GM19468 (cell line): ENCODE data around the gene RPH3AL.
"Not testable (repeated sequence)": the region's sequence is repeated elsewhere in the genome, so short reads cannot be mapped to it uniquely, and the experiment has no call there.

ENCODE experiments used
- ATAC-seq: cut with Tn5 transposase; IDR thresholded peaks from one replicate; pipeline ENCODE4 v1.9.1; 2021; ENCODE audit warnings: mild to moderate bottlenecking, moderate library complexity, moderate number of reproducible peaks; ENCODE audit not compliant: unreplicated experiment; ENCODE audit errors: extremely low read depth

Gene RPH3AL

GRCh38 chr17:172401-172800 is 180.2 kb downstream of the RPH3AL start:
- ATAC-seq: no peak

DNA sequence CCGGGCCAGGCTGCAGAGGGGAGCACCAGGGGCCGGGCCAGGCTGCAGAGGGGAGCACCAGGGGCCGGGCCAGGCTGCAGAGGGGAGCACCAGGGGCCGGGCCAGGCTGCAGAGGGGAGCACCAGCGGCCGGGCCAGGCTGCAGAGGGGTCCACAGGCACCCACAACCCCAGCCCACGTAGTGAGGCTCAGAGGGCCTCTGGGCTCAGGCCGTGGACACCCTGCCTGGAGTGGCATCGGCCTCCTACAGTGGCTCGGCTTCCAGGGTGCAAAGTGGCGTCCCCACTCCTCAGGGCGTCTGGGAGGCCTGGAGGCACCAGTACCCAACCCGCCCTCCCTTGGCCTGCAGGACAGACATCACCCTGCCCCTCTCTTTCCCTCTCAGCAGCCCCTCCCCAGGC is 180.7 kb downstream of the RPH3AL start:
- no peak for ATAC-seq

DNA sequence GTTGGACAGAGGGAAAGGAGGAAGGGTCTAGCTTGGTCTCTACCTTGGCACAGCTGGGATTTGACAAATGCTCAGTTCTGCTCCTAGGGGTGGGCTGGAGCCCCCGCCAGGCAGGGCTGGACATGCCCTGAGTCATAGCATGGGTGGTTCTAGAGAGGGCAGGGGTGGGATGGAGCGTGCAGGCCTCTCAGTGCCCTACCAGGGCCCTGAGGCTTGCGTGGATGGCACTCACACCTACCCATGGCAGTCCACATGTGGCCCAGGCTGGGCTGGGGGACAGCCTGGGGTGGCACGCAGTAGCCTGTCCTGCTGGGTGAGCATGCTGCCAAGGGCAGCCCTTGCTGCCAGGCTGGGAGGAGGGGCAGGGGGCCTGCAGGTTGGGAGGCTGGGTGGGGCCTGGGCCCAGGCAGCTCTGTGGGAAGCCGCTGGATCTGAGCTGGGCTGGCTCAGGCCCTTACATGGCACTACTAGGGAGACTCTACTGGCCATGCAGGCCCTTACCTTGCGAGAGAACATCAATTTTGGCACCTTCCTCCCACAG is 182.4 kb downstream of the RPH3AL start:
- ATAC-seq: no peak

- not testable (repeated sequence) for ATAC-seq
Measured at GRCh38 chr17:168614-169013, 184.0 kb downstream of the RPH3AL start.

DNA sequence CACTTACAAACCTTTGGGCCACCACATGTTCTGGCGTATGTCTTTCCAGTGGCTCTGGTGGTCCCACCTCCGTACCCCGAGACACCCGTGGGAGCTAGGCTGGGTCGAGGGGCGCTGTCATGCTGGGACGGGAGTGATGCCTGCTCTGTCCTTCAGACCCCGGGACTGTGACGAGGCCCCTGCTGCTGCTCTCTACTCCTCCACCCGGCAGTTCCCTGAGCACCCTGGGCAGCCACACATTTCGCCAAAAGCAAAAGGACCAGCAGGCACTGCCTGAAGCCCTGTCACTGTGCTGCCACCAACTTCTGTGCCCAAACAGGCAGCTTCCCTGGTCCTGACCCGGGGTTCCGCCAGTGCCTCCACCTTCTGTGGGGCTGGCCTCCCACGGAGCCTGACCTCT is 186.7 kb downstream of the RPH3AL start:
- no peak for ATAC-seq

GRCh38 chr17:164303-165235 is 188.0 kb downstream of the RPH3AL start:
- ATAC-seq: no peak

GRCh38 chr17:163514-164098 is 189.0 kb downstream of the RPH3AL start:
- ATAC-seq: no peak

DNA sequence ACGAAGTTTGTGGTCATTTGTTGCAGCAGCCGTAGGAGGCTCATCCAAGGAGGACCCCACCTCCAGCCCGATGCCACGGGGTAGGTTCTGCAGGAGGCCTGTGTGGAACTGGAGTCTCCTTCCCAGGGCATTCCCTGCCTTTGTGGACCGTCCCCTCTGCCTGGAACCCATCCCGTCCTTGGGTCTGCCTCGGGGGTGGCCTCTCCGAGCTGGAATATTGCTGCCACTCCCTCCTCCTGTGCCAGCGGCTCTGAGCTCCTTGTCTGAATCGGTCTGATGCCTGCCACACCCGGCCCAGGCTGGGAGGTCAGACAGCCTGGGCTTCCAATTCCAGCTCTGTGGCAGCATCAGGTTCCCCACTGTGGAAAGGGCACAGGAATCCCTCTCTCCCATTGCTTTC is 189.9 kb downstream of the RPH3AL start:
- no peak for ATAC-seq
